CD4-positive, alpha-beta T cell treated with Interferon alpha-2 for 1 hour (primary cell): ENCODE data around the gene ACVR1C.

Experiments used
- DNase-seq, 2 donors: peaks; one replicate each; pipeline ENCODE4 v3.0.0-alpha.2; 2020 to 2022

ACVR1C gene

DNA sequence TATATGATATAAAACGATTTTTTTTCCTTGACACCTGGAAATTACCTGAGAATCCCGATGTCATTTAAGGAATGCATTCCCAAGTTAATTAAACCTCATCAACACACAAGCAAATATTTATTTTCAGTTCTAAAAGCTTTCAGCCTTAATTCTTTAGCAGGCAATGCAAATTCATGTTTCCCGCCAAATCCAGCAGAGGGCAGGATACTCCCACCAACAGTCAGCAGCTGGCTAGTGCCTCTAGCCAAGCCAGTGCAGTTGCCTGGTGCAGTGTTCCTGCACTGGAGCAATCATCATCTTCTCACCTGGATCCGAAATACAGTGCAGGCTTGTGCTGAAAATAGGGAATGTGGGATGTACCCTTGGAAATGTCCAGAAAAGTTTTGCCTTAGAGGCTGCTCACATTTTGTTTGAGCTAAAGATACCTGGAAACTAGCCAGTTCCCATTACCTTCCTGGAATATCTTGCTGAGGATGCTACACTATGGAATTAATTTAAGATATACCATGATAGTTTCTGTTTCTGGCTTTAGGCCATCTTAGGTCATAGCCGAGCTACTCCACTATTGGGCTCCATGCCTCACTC is 136.4 kb downstream of the ACVR1C start:
- peak; percentile 78 to 82 for DNase-seq

DNA sequence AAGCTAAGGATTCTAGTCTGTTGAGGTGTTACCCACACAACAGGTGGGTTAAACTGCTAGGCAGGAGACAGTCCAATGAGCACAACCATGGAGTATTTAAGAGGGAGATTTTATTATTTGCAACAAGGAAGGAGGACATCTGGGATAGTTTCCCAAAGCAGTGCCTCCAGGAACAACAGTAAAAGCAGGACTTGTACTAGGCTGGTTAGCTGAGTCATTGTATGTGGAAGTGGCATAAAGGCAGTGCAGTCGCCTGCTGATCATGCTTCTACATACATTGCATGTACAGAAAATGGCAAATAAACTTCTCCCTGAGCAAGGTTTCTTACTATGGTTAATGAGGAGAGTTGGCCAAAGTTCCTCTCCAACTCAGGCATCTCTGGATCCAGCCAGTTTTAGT is 138.7 kb downstream of the ACVR1C start:
- DNase-seq = no peak

DNA sequence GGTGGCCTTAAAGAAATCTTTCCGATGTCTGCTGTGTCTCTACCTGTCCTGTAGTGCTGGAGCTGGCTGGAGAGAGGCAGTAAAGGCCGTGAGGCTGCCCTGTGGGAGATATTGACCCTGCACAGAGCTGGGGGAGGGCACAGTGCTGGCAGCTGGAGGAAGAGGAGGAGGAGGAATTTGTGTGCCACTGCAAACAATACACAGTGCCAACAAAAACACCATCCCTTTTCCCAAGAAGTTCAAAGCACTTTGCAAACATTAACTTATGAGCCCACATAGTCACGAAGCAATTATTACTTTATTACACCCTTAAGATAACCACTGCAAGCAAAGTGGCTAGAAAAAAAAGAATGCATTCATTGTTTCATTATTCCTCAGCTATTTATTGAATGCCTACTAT is 139.8 kb downstream of the ACVR1C start:
- DNase-seq = no peak

DNA sequence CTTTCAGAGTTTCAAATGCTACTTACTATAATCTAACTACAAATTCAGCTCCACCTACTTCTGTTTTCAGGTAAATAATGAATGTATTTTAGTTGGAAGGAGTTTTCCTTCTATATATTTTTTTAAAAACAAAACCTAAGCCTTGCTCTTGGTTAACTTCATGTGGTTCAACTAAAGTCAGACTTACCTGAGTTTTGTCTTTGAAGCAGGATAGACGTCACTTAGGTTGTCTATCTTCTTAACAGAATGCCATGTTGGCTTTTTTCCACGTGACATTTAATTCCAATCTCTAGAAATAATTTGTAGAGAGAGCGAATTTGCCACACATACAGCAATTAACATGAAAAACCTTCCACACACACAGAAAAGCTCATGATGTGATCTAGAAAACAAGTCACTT is 140.9 kb downstream of the ACVR1C start:
- DNase-seq = no peak

DNA sequence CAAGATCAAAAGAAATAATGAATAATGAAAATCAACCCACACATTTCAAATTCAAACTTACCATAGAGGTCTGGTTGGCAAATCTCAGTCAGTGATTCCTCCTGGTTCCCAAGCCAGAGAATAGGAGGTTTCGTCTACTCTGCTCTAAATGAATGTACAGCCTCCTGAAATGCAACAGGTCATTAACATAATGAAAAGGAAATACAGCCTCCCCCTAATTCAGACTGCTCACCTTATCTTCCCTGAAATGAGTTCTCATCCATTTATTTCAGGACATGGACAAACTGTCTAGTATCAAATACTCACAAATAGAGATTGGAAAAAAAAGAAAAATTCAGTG is 141.4 kb downstream of the ACVR1C start:
- DNase-seq = no peak

DNA sequence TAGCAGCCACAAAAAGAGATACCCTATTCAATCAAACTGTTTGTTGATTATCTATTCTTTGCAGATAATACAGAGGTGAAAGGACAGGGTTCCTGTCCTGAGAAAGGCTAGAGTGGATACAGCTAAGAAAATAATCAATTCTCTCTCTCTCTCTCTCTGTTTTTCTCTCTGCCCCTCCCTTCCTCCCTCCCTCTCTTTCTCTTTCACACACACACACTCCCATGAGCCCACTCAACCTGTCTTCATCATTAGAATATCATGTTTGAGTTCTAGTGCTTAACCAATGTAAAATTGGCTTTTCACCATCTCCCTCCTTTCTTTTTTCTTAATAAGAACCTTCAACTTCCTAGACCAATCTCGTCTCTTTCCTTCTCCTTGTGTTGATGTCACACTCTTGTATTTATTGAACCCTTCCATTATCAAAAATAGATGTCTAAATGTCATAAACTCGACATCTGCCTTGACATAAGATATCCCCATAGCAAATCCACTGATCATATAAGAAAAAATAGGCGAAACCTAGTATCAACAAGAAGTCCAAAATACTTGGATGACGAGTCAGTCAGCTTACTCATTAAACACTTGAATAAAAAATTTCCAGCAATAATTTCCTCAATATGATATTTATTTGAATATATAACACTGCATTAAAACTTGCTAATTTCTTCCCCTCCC is 141.9 kb downstream of the ACVR1C start:
- DNase-seq = no peak

- no peak for DNase-seq
Observed at GRCh38 chr2:157480182-157480961, 148.3 kb downstream of the ACVR1C start.

GRCh38 chr2:157479081-157480027 is 149.3 kb downstream of the ACVR1C start:
- DNase-seq = no peak

- no peak for DNase-seq
Observed at GRCh38 chr2:157477919-157478318, 150.7 kb downstream of the ACVR1C start.

GRCh38 chr2:157476953-157477709 is 151.5 kb downstream of the ACVR1C start:
- DNase-seq = peak in 1 of 2 donors; percentile 29
